Colonic mucosa (tissue), 4 donors: Measurements from ENCODE around the gene OVCH1. TPM values are rescaled to one million over a fixed set of nuclear protein-coding genes. Genes with fewer than 3 reads are reported as not detected.

ENCODE experiments used
- DNase-seq: peaks from one replicate; pipeline ENCODE4 v3.0.0-alpha.2; 2020
- H3K27ac ChIP-seq: fragments of 200-600 bp; one replicate; pipeline ENCODE4 v1.8.0; 2021
- H3K27me3 ChIP-seq: fragments of 200-600 bp; one replicate; pipeline ENCODE4 v1.8.0; 2021
- H3K36me3 ChIP-seq: fragments of 200-600 bp; one replicate; pipeline ENCODE4 v1.8.0; 2021
- H3K4me1 ChIP-seq: fragments of 200-600 bp; one replicate; pipeline ENCODE4 v1.8.0; 2021; ENCODE audit warnings: mild to moderate bottlenecking
- H3K4me3 ChIP-seq: fragments of 200-600 bp; one replicate; pipeline ENCODE4 v1.8.0; 2021
- H3K9ac ChIP-seq, 2 donors: one replicate each; pipeline ENCODE4 v1.7.0; 2013; ENCODE audit warnings: control low read depth in 2 of 2, low read depth in 2 of 2, low read length in 2 of 2
- H3K9me3 ChIP-seq: fragments of 200-600 bp; one replicate; pipeline ENCODE4 v1.8.0; 2021
- CTCF ChIP-seq: fragments of 200-600 bp; IDR thresholded peaks from one replicate; pipeline ENCODE4 v1.8.0; 2022; ENCODE audit warnings: antibody characterized with exemption, mild to moderate bottlenecking
- intact Hi-C: fragments of 100-400 bp; cut with DNase I; formaldehyde crosslinking; loops from one replicate; pipeline ENCODE4 v1.14.1; 2022
- total RNA-seq, 2 donors: library from RNA; stranded (reverse); fragmentation: NEBNext Ultra II Directional in 1 of 2; extraction: Animal tissue kit (Norgen Biotek cat#: 25700) in 1 of 2; gene quantifications; one replicate each; pipeline ENCODE4 v1.2.1, GENCODE V29; 2021
- donor health status: healthy.
- donor health status: DM: no; HTN: no; CAD: no.
- donor health status: DM: no; HTN: no; CAD: no.

The OVCH1 gene
- total RNA-seq, 2 donors from 2014 or later: not detected

DNA sequence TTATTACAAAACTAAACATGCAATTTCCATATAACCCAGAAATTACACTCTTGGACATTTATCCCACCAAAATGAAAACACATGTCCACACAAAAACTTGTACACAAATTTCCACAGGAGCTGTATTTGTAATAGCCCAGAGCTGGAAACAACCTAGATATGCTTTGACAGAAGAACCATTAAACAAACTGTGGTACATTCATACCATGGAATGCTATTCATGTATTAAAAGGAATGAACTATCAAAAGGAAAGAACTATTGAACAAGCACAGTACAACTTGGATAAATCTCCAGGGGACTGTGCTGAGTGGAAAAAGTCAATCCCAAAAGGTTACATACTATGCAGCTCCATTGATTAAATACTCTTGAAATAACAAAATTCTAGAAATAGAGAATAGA lies 80.7 kb downstream of the OVCH1 start:
- no peak for TF ChIP-seq CTCF
- Histone ChIP-seq H3K27ac (no peak overlapping the region), H3K9ac (no peak overlapping the region), H3K4me3 (no peak overlapping the region), H3K27me3 (no peaks in the 10 kb centered on the region), H3K36me3 (no peaks in the 10 kb centered on the region), H3K9me3 (no peaks in the 10 kb centered on the region), H3K4me1 (no peaks in the 10 kb centered on the region)
- no peak for DNase-seq
- intact Hi-C loops: no loop called here

DNA sequence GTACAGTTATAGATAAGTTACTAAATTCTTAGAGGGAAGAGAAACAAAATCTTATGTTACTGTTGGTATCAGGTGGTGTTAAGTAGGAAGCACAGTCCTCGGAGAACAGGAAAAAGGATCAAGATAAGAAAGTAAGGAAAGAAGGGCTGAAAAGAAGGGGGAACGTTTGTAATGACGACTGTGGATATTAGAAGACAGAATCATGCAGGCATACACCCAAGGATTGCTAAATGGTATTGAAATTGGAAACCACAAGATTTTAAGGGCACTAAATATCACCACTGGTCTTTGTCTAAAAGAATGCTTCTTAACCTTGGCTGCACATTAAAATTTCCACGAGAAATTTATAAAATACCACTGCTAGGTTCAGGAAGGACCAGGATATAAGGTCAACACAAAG lies 82.4 kb downstream of the OVCH1 start:
- H3K36me3 ChIP-seq: no peaks in the 10 kb centered on the region
- H3K27me3 ChIP-seq: no peaks in the 10 kb centered on the region
- DNase-seq: no peak
- no peaks in the 10 kb centered on the region for H3K4me1 ChIP-seq
- no peak overlapping the region for H3K27ac ChIP-seq
- H3K4me3 ChIP-seq: no peak overlapping the region
- TF ChIP-seq CTCF: no peak
- intact Hi-C loops: no loop called here
- no peaks in the 10 kb centered on the region for H3K9me3 ChIP-seq
- H3K9ac ChIP-seq: no peak overlapping the region

- intact Hi-C loops: no loop called here
- no peak overlapping the region for H3K27ac ChIP-seq
- TF ChIP-seq CTCF: no peak
- H3K4me3 ChIP-seq: no peak overlapping the region
- no peak overlapping the region for H3K9ac ChIP-seq
- H3K27me3 ChIP-seq: no peaks in the 10 kb centered on the region
- H3K9me3 ChIP-seq: no peaks in the 10 kb centered on the region
- DNase-seq: no peak
- H3K36me3 ChIP-seq: no peaks in the 10 kb centered on the region
- no peaks in the 10 kb centered on the region for H3K4me1 ChIP-seq
These were observed 83.1 kb downstream of the OVCH1 start for GRCh38 chr12:29414368-29414767.

- no peak for TF ChIP-seq CTCF
- H3K9ac ChIP-seq: no peak overlapping the region
- no peaks in the 10 kb centered on the region for H3K9me3 ChIP-seq
- no peak overlapping the region for H3K27ac ChIP-seq
- no peak overlapping the region for H3K4me3 ChIP-seq
- no peak for DNase-seq
- H3K27me3 ChIP-seq: no peaks in the 10 kb centered on the region
- intact Hi-C loops: no loop called here
- no peaks in the 10 kb centered on the region for H3K4me1 ChIP-seq
- H3K36me3 ChIP-seq: no peaks in the 10 kb centered on the region
These were observed 91.9 kb downstream of the OVCH1 start for GRCh38 chr12:29405561-29405960.

DNA sequence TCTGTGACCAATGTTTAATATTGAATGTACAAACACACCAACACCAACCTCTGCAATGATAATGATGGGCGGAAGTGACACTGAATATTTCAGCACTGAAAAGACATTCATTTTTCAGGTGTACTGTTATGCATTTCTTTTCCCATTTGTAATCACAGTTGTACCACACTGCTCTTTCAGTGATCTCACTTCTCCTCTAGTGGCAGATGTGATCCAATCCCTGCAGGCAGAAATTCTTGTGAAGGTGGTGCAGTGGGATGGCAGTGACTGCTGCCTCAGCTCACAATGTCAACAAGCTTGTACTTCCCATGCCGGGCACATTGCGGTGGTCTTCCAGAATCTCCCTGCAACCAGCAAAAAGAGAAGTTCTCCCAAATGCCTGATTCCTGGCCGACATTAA lies 93.5 kb downstream of the OVCH1 start:
- H3K27ac ChIP-seq: no peak overlapping the region
- no peaks in the 10 kb centered on the region for H3K4me1 ChIP-seq
- H3K9me3 ChIP-seq: no peaks in the 10 kb centered on the region
- no peak for DNase-seq
- H3K27me3 ChIP-seq: no peaks in the 10 kb centered on the region
- no peak overlapping the region for H3K9ac ChIP-seq
- intact Hi-C loops: no loop called here
- H3K36me3 ChIP-seq: no peaks in the 10 kb centered on the region
- no peak for TF ChIP-seq CTCF
- no peak overlapping the region for H3K4me3 ChIP-seq

GRCh38 chr12:29402437-29402836 lies 95.0 kb downstream of the OVCH1 start:
- intact Hi-C loops: no loop called here
- H3K4me3 ChIP-seq: no peak overlapping the region
- DNase-seq: no peak
- H3K4me1 ChIP-seq: no peaks in the 10 kb centered on the region
- H3K27ac ChIP-seq: no peak overlapping the region
- H3K27me3 ChIP-seq: no peaks in the 10 kb centered on the region
- H3K9ac ChIP-seq: no peak overlapping the region
- no peak for TF ChIP-seq CTCF
- H3K36me3 ChIP-seq: no peaks in the 10 kb centered on the region
- H3K9me3 ChIP-seq: no peaks in the 10 kb centered on the region
